Activated T-cell treated with anti-CD3 and anti-CD28 coated beads for 4 hours (primary cell): Measurements from ENCODE around the gene SLC44A1.

ENCODE experiments used
- DNase-seq: peaks from one replicate; pipeline ENCODE4 v3.0.0-alpha.2; 2020

The SLC44A1 gene

DNA sequence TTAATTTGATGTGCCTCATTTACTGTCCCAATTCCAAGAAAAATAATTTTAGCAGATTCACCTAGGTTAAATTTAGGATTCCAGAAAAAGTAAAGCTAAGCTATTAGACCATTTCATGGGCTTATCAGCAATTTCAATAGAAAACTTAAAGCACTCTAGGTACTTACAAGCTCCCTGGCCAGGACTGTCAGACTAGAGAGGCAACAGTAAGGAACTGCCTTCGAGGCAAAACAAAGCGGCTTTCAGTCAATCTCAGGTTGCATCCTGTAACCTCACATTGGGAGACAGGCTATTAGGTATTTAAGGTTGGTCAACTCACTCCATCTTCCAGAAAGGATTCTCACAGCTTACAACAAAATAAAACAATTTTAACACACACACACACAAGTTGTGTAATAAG, 154.7 kb downstream of the SLC44A1 start:
- no peak for DNase-seq

DNA sequence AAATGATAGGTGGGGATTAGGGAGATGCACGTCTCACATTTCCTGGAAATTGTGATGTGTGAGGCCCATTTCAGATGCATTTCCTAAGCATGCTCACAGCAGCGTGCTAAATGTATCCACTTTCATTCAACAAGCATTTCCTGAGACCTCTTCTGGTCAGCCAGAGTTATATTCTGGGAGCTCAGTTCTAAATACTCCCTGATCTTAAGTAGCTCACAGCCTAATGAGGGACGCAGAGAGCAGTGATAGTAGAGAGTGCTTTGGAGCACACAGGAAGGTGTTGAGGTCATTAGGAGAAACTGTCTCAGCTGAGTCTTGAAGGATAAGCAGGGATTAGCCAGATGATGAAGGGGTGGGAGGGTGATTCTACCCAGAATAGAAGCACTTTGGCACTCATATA, 157.2 kb downstream of the SLC44A1 start:
- no peak for DNase-seq

- no peak for DNase-seq
These were observed 159.2 kb downstream of the SLC44A1 start for GRCh38 chr9:105403552-105404248.

GRCh38 chr9:105405514-105406131, 161.2 kb downstream of the SLC44A1 start:
- peak; percentile 6 for DNase-seq

DNA sequence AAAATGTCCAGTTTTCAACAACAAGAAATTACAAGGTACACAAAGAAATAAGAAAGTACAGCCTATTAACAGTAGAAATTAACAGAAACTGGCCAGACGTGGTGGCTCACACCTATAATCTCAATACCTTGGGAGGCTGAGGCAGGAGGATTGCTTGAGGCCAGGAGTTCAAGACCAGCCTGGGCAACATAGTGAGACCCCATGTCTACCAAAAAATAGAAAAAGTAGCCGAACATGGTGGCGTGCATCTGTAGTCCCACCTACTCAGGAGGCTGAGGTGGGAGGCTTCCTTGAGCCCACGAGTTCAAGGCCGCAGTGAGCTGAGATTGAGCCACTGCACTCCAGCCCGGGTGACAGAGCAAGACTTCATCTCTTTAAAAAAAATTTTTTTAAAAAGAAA, 161.9 kb downstream of the SLC44A1 start:
- no peak for DNase-seq

GRCh38 chr9:105413525-105413924, 169.1 kb downstream of the SLC44A1 start:
- no peak for DNase-seq

DNA sequence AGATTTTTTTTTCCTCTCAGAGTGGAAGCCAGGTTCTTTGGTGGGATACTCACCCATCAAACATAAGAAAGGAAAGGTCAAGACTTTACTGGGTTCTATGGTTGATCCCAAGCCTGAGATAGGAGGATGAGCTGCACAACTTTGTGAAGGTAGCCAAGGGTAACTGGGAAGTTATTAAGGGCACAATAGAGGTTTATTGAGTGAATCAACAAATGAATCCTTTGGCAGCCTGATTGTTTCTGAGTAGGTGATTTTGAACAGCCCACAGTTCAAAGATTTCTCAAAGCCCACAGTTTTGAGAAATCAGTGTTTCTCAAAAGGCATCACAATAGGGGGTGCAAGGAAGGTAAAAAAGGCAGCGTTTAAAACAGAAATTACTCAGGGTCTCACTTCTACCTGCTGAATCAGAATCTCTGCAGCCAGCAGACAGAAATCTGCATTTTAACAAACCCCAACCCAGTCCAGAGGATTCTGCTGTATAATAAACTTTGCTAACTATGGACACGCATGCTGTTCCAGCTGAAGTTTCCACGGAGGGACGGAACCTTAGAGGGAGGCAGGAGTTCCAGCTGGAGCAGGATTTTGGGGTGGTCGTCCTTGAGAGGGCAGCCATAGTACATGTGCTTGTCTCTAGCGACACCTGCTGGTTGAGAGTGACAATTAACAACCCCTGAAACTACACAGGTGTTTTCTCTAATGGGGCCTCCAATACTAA, 170.7 kb downstream of the SLC44A1 start:
- DNase-seq = peak; percentile 52

- no peak for DNase-seq
These were observed 171.2 kb downstream of the SLC44A1 start for GRCh38 chr9:105415662-105415980.

- no peak for DNase-seq
These were observed 172.4 kb downstream of the SLC44A1 start for GRCh38 chr9:105416840-105417239.

GRCh38 chr9:105418588-105419500, 174.4 kb downstream of the SLC44A1 start:
- no peak for DNase-seq

- DNase-seq = no peak
These were observed 175.6 kb downstream of the SLC44A1 start for GRCh38 chr9:105419816-105420597.

DNA sequence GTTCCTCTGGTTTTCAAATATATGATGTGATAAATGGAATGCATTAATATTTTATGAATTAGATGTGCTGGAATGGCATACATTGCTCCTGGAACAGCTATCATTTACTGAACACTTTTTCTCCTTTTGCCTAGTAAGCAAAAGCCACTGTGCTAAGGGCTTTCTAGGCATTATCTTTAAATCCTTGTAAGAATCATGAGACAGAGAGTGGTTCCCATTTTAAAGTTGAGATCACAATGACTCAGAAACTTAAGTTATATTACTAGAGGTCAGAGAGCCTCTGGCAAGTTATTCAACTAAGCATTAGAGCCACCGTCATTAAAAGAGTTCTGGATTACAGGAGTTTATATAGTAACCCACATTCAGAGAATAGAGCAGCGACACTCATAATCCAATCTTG, 176.7 kb downstream of the SLC44A1 start:
- no peak for DNase-seq

DNA sequence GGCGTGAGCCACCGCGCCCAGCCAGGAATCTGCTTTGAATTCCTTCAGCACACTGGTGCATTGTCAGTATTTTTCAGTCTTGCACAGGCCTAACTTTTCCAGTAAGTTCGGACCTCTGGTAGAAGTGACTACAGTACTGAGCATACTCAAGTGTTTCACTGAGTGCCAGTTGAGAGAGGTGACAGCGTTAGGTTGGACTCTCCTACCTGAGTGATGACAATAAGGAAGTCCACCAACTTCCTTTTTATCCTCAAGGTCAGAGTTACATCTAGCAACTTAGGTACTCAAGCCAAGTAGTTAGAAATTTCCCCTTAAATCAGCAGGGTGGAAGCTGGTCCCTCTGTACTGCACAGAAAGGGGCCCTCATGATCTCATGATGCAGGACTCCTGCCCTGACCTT, 177.4 kb downstream of the SLC44A1 start:
- DNase-seq = no peak

DNA sequence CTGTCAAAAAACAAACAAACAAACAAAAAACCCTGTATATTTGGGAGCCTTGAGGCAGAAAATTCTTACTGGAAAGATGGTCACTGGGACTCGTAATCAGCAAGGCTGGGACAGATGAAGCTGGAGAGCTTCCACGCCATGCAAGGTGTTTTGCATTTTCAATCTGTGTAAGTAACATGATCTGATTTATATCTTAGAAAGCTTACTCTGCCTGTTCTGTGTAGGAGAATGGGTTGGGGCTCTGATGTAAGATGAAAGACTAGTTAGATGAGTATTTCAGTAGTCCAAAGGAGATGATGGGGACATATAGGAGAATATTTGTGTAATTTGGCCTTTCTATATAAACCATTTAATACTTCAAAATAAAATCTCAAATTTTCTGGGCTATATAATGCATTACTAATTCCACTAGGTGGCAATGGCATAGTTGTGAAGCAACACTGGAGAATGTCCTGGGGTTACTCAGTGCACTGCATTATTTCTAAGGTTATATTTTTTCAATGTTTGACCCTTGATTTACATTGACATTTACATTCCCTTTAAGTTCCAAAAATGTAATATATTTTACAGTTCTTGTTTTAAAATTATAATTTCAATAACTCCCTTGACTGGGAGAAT, 181.5 kb downstream of the SLC44A1 start:
- DNase-seq = no peak

DNA sequence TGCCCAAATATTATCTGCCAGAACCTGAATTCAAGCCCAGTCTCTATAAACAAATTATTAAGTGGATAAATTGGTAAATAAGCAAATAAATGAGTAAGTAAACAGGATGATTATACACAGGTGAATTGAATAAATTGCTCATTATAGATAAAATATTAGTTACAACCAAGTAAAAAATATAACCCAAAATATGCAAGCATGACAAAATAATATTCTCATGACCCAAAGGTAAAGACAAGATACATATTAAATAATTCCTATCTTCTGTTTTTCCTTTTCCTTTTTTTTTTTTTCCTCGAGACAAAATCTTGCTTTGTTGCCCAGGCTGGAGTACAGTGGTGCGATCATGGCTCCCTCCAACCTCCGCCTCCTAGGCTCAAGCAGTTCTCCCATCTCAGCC, 182.2 kb downstream of the SLC44A1 start:
- no peak for DNase-seq

DNA sequence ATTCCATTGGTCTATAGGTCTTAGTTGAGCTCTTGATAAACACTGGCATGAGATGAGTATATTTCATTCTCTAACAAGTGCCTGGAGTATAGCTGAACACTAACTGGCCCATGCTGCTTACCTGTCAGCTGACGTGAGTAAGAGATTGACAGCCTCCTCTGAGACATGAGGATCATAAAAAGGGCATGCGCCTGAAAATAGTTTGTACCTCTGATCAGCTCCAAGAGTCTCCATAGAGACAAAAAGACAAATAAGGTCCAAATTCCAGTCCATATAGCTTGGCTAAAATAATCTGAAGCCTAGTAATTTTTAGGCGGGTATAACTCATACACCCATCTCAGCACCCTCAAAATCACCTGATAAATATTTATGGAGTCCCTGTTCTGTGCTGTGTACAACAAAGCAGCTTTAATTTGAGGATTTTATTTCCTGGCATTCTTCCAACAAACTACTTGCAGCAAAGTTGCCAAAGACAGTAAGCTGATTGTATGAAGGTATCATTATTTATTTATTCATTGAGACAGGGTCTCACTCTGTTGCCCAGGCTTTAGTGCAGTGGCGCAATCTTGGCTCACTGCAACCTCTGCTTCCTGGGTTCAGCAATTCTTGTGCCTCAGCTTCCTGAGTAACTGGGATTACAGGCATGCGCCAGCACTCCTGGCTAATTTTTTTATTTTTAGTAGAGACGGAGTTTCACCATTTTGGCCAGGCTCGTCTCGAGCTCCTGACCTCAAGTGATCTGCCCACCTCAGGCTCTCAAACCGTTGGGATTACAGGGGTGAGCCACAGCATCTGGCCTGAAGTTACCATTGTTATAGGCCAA, 187.2 kb downstream of the SLC44A1 start:
- no peak for DNase-seq

DNA sequence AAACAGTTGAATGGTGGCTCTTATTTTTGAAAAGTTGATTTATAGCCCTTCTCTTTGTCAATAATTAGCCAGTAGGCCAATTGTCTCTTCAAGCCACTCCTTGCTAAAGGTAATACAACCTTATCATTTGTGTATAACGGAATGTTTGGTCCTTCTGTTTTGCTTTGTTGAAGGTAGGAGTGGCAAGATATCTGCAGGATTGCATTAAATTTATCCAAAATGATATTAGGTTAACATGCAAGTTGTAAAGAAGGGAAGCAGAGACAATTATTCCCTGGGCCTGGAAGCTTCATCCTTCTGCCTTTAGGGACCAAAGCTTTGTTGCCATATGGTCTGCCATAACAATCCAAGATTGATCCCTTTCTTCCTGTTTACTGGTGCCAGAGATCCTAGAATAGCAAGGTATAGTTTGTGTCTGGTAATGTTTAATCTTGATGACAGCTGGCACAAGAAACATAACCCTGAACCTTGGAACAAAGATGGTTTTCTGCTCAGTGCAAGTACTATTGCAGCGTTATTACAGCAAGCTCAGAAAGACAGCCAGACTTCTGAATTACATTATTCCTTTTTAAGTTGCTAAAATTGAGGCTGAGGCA, 187.9 kb downstream of the SLC44A1 start:
- DNase-seq = no peak

- no peak for DNase-seq
These were observed 191.0 kb downstream of the SLC44A1 start for GRCh38 chr9:105435453-105435852.

- DNase-seq = no peak
These were observed 192.3 kb downstream of the SLC44A1 start for GRCh38 chr9:105436783-105437182.

- DNase-seq = no peak
These were observed 193.3 kb downstream of the SLC44A1 start for GRCh38 chr9:105437704-105438103.
